ENCODE results near the gene MYO18B.

- TF ChIP-seq CTCF (IDR thresholded peaks at IDR 0.05; ENCODE audit: low read depth, low read length) (no peak), POLR2A (IDR thresholded peaks at IDR 0.05; ENCODE audit: extremely low read depth, insufficient read length) (no peak), MAX (IDR thresholded peaks at IDR 0.05; ENCODE audit: low read depth, low read length) (no peak)
Measured at GRCh38 chr22:26021516-26021915, 279.5 kb downstream of the MYO18B start.

Data from NB4 (cell line).